H1 (cell line): ENCODE results near the gene TCEA2. TPM values are rescaled to one million over a fixed set of nuclear protein-coding genes. Genes with fewer than 3 reads are reported as not detected.

Experiments
- CTCF ChIA-PET: fragments of 300-600 bp; sonication (Branson Sonifier 250); formaldehyde crosslinking; loops from one replicate; lab custom pipeline; 2021; ENCODE audit not compliant: partially characterized antibody; lab: Charles Lee
- POLR2A ChIA-PET: fragments of 300-600 bp; sonication (Branson Sonifier 250); formaldehyde crosslinking; loops from one replicate; lab custom pipeline; 2021; ENCODE audit warnings: inconsistent platforms; ENCODE audit not compliant: partially characterized antibody; lab: Charles Lee
- DNase-seq, 2 experiments: peaks; one replicate each; pipeline versions ENCODE4 v3.0.0 to v3.0.0-alpha.2; 2010 to 2022; ENCODE audit warnings: low spot score in 2 of 2, low read depth in 1 of 2, mixed read lengths in 1 of 2
- FAIRE-seq: peaks from 2 replicates; lab custom pipeline; 2011; peaks lifted over from hg19 to GRCh38; lab: Jason Lieb, UNC
- H2AFZ ChIP-seq: 2 replicates; pipeline ENCODE4 v1.8.1; 2012; ENCODE audit warnings: low read length, inconsistent platforms
- H2AK5ac ChIP-seq: 2 replicates; pipeline ENCODE4 v1.6.1; 2013; ENCODE audit warnings: low read depth, low read length
- H2BK120ac ChIP-seq: replicated peaks from 2 replicates; pipeline ENCODE3; 2013; ENCODE audit warnings: low read depth, low read length, inconsistent platforms
- H2BK12ac ChIP-seq: 2 replicates; pipeline ENCODE4 v1.6.1; 2013; ENCODE audit warnings: low read depth, low read length
- H2BK15ac ChIP-seq: 2 replicates; pipeline ENCODE4 v1.6.1; 2013; ENCODE audit warnings: low read length
- H2BK20ac ChIP-seq: 2 replicates; pipeline ENCODE4 v1.6.1; 2013; ENCODE audit warnings: low read length
- H2BK5ac ChIP-seq: 2 replicates; pipeline ENCODE4 v1.6.1; 2013; ENCODE audit warnings: low read depth, low read length
- H3K14ac ChIP-seq: 2 replicates; pipeline ENCODE4 v1.6.1; 2013; ENCODE audit warnings: inconsistent platforms; ENCODE audit not compliant: insufficient read length
- H3K18ac ChIP-seq: 2 replicates; pipeline ENCODE4 v1.6.1; 2013; ENCODE audit warnings: low read length; ENCODE audit errors: extremely low read depth
- H3K23ac ChIP-seq: 2 replicates; pipeline ENCODE4 v1.6.1; 2013; ENCODE audit warnings: inconsistent platforms; ENCODE audit not compliant: insufficient read length
- H3K23me2 ChIP-seq: 2 replicates; pipeline ENCODE4 v1.6.1; 2013; ENCODE audit warnings: low read depth, low read length
- H3K27ac ChIP-seq: 2 replicates; pipeline ENCODE4 v1.6.1; 2011; ENCODE audit warnings: low read depth, low read length, inconsistent platforms
- H3K27me3 ChIP-seq, 4 experiments: replicated peaks in 1 of 4; 1 replicate in 1 of 4; 2 replicates in 3 of 4; pipeline versions ENCODE4 v1.6.1 to v1.8.1; 2011 to 2013; ENCODE audit warnings: low read length in 3 of 4, mild to moderate bottlenecking in 3 of 4, inconsistent platforms in 2 of 4, mixed read lengths in 2 of 4, moderate library complexity in 1 of 4; ENCODE audit not compliant: control insufficient read depth in 3 of 4, insufficient read depth in 3 of 4; ENCODE audit errors: extremely low read depth in 1 of 4
- H3K36me3 ChIP-seq, 4 experiments: 2 replicates each; pipeline versions ENCODE4 v1.6.1 to v1.8.1; 2011 to 2013; ENCODE audit warnings: mild to moderate bottlenecking in 4 of 4, low read length in 3 of 4, moderate library complexity in 2 of 4, control low read depth in 1 of 4, inconsistent platforms in 1 of 4; ENCODE audit not compliant: insufficient read depth in 4 of 4, control insufficient read depth in 2 of 4
- H3K4ac ChIP-seq: replicated peaks from 2 replicates; pipeline ENCODE3; 2013; ENCODE audit warnings: low read length, low read depth, mixed read lengths, inconsistent platforms; ENCODE audit not compliant: insufficient read length
- H3K4me1 ChIP-seq, 4 experiments: replicated peaks in 1 of 4; 1 replicate in 1 of 4; 2 replicates in 3 of 4; pipeline versions ENCODE4 v1.6.1 to v1.8.1; 2011 to 2013; ENCODE audit warnings: low read length in 3 of 4, inconsistent platforms in 2 of 4, mixed read lengths in 1 of 4; ENCODE audit not compliant: insufficient read depth in 4 of 4, control insufficient read depth in 3 of 4
- H3K4me2 ChIP-seq, 2 experiments: 2 replicates each; pipeline versions ENCODE4 v1.6.1 to v1.8.1; 2011 to 2013; ENCODE audit warnings: low read depth in 2 of 2, low read length in 2 of 2, control low read depth in 1 of 2, inconsistent platforms in 1 of 2, mild to moderate bottlenecking in 1 of 2; ENCODE audit not compliant: insufficient read depth in 1 of 2
- H3K4me3 ChIP-seq, 4 experiments: fragments of 200-600, 300-600 bp in 1 of 4; sonication (generic), shearing (Covaris generic), sonication (Bioruptor Twin) in 1 of 4; 2 replicates each; pipeline versions ENCODE4 v1.5.1 to v1.8.1; 2011 to 2016; ENCODE audit warnings: low read length in 4 of 4, low read depth in 3 of 4, control low read depth in 2 of 4, inconsistent platforms in 2 of 4, mild to moderate bottlenecking in 2 of 4, mixed read lengths in 1 of 4, moderate library complexity in 1 of 4; ENCODE audit not compliant: insufficient read depth in 2 of 4; ENCODE audit errors: extremely low read depth in 1 of 4
- H3K56ac ChIP-seq: replicated peaks from 2 replicates; pipeline ENCODE3; 2013; ENCODE audit warnings: low read depth, mild to moderate bottlenecking, mixed read lengths, low read length, inconsistent platforms; ENCODE audit not compliant: insufficient read length
- H3K79me1 ChIP-seq: 2 replicates; pipeline ENCODE4 v1.6.1; 2013; ENCODE audit warnings: low read depth, low read length, control low read depth
- H3K79me2 ChIP-seq, 2 experiments: 2 replicates each; pipeline versions ENCODE4 v1.6.1 to v1.8.1; 2012 to 2013; ENCODE audit warnings: low read length in 2 of 2, mild to moderate bottlenecking in 2 of 2, inconsistent platforms in 1 of 2; ENCODE audit not compliant: insufficient read depth in 2 of 2, control insufficient read depth in 1 of 2
- H3K9ac ChIP-seq, 4 experiments: replicated peaks in 1 of 4; 1 replicate in 1 of 4; 2 replicates in 3 of 4; pipeline versions ENCODE4 v1.6.1 to v1.8.1; 2011 to 2013; ENCODE audit warnings: low read depth in 3 of 4, low read length in 3 of 4, control low read depth in 2 of 4, mild to moderate bottlenecking in 2 of 4, moderate library complexity in 2 of 4, inconsistent platforms in 1 of 4; ENCODE audit errors: extremely low read depth in 1 of 4
- H3K9me3 ChIP-seq, 2 experiments: 2 replicates each; pipeline versions ENCODE4 v1.6.1 to v1.8.1; 2012 to 2013; ENCODE audit warnings: mild to moderate bottlenecking in 2 of 2, moderate library complexity in 2 of 2, control low read depth in 1 of 2, inconsistent platforms in 1 of 2, low read depth in 1 of 2, low read length in 1 of 2, mixed read lengths in 1 of 2; ENCODE audit not compliant: insufficient read depth in 2 of 2
- H4K20me1 ChIP-seq, 2 experiments: replicated peaks in 1 of 2; 2 replicates each; pipeline versions ENCODE3 to v1.8.1; 2011 to 2013; ENCODE audit warnings: inconsistent platforms in 2 of 2, low read length in 2 of 2, mild to moderate bottlenecking in 1 of 2; ENCODE audit not compliant: insufficient read depth in 2 of 2, control insufficient read depth in 1 of 2
- H4K5ac ChIP-seq: 2 replicates; pipeline ENCODE4 v1.6.1; 2013; ENCODE audit warnings: low read length, low read depth, mixed read lengths, inconsistent platforms; ENCODE audit not compliant: insufficient read length
- H4K8ac ChIP-seq: 2 replicates; pipeline ENCODE4 v1.8.0; 2013; ENCODE audit warnings: mild to moderate bottlenecking, moderate library complexity, low read length, inconsistent platforms; ENCODE audit not compliant: insufficient read depth; ENCODE audit errors: extremely low read depth
- H4K91ac ChIP-seq: replicated peaks from 2 replicates; pipeline ENCODE3; 2013; ENCODE audit warnings: low read length, mixed read lengths, inconsistent platforms; ENCODE audit not compliant: insufficient read length
- CTBP2 ChIP-seq: IDR thresholded peaks from 2 replicates; pipeline ENCODE4 v1.7.0; 2011; ENCODE audit warnings: borderline replicate concordance, mild to moderate bottlenecking, moderate library complexity, mixed read lengths, low read length; ENCODE audit not compliant: insufficient read depth, insufficient read length
- EGR1 ChIP-seq: IDR thresholded peaks from 2 replicates; pipeline ENCODE4 v1.6.1; 2011; ENCODE audit warnings: low read depth, low read length, borderline replicate concordance
- RNF2 ChIP-seq: fragments of 200-900, 300-1000 bp; sonication (generic); IDR thresholded peaks from 2 replicates; pipeline ENCODE4 v1.7.1; 2016; ENCODE audit warnings: borderline replicate concordance, low read depth, mild to moderate bottlenecking, antibody characterized with exemption, low read length; ENCODE audit not compliant: poor library complexity, severe bottlenecking; ENCODE audit errors: missing control alignments
- SP4 ChIP-seq: IDR thresholded peaks from 2 replicates; pipeline ENCODE4 v1.6.1; 2012; ENCODE audit warnings: low read length, inconsistent platforms
- WGBS, 2 experiments: shearing (Covaris generic) in 1 of 2; methylation state at CpG; one replicate each; pipeline versions ENCODE4 v1.1.6 to v1.1.7; 2013 to 2015; ENCODE audit warnings: low lambda C conversion rate in 2 of 2, mixed read lengths in 2 of 2, inconsistent platforms in 1 of 2, low coverage in 1 of 2, missing lambda C conversion rate in 1 of 2; ENCODE audit not compliant: insufficient replicate concordance in 2 of 2, insufficient coverage in 1 of 2, insufficient read length in 1 of 2; ENCODE audit errors: extremely low coverage in 1 of 2, missing lambda C conversion rate in 1 of 2; 5-methylcytosine and 5-hydroxymethylcytosine counted together
- polyA plus RNA-seq, 7 experiments: library from polyadenylated mRNA; depleted of rRNA in 3 of 7; stranded (reverse) in 5 of 7; unstranded in 2 of 7; fragments of >200 nt in 5 of 7; fragments of 200-250 nt in 2 of 7; gene quantifications; 1 replicate in 5 of 7; 2 replicates in 1 of 7; 4 replicates in 1 of 7; pipeline versions ENCODE4 v1.2.1 to v1.2.3, GENCODE V29; 2011 to 2013; ENCODE audit warnings: missing spikeins in 2 of 7, mixed read lengths in 2 of 7
- total RNA-seq: library from RNA; stranded (reverse); fragmentation: NEBNext Ultra II Directional; extraction: Animal tissue kit (Norgen Biotek cat#: 25700); gene quantifications from 2 replicates; pipeline ENCODE4 v1.2.1, GENCODE V29; 2021
- TF ChIP-seq, protein P1 (sequence below): IDR thresholded peaks from 2 replicates; pipeline ENCODE4 v1.6.1; 2011; ENCODE audit warnings: low read depth, mild to moderate bottlenecking, low read length; ENCODE audit not compliant: insufficient read depth

Gene TCEA2
- total and polyA plus RNA-seq, 2 of the 8 experiments (the other 6 are each of a cell fraction or from before 2014, with no cell fraction given): 41.4 to 42.3 TPM

DNA sequence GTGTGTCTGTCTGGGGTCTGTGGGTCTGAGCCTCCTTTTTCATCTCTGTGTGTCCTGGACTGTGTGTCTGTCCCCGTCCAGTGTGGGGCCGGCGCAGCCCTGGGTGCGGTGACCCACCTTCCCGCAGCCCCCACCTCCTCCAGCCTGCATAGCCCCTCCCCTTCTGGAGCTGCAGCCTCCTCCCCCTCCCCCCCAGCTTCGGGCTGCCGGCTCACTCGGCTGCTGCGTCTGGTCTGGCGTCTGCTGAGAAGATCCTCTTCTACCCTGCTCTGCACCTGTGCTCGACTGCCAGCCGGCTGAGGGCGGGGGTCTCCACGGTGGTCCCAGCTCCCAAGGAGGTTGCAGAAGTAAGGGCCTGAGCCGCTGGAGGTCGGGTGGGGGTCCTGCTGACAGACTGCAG lies 28.8 kb downstream of the TCEA2 start:
- CTCF ChIA-PET: interaction anchor here (0.6 to 4.5 kb wide), 6 partner anchors 8 to 188 kb away, joined by 3 to 28 read pairs (median 4); no protein-coding TSS in a partner anchor

More for the DNA sequence above, 28.8 kb downstream of the TCEA2 start:
- no peak overlapping the region for H3K4me3 ChIP-seq
- H4K20me1 ChIP-seq: peaks cover 2 to 3% of the 10 kb centered on the region in 2 experiments
- DNase-seq (no peak), FAIRE-seq (no peak)
- 34% methylated on average over 8 of the region's 16 CpGs; no CpG with 5 or more reads in 1 of the 2 experiments for WGBS, 2 experiments
- no peaks in the 10 kb centered on the region for H3K79me2 ChIP-seq
- peaks cover 4% of the 10 kb centered on the region; the same call in 1 of the 2 replicates for H3K23me2 ChIP-seq
- no peak overlapping the region for H3K4ac ChIP-seq
- H2BK5ac ChIP-seq: peak overlapping the region; percentile 12; the same call in 1 of the 2 replicates
- H3K36me3 ChIP-seq: no peaks in the 10 kb centered on the region
- H3K9ac ChIP-seq: no peak overlapping the region
- no peak overlapping the region for H3K23ac ChIP-seq
- peak overlapping the region; percentile 96; the same call in 1 of the 2 replicates for H2BK12ac ChIP-seq
- H2AFZ ChIP-seq: no peak overlapping the region
- H3K14ac ChIP-seq: no peak overlapping the region
- no peak overlapping the region for H2BK15ac ChIP-seq
- no peak for TF ChIP-seq RNF2
- TF ChIP-seq EGR1: no peak
- no peak for TF ChIP-seq CTBP2
- TF ChIP-seq, protein P1, sequence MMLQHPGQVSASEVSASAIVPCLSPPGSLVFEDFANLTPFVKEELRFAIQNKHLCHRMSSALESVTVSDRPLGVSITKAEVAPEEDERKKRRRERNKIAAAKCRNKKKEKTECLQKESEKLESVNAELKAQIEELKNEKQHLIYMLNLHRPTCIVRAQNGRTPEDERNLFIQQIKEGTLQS: no peak
- TF ChIP-seq SP4: no peak
- H3K4me2 ChIP-seq: peak overlapping the region in 1 of 2 experiments; percentile 29; a peak in 2 of 4 replicates
- no peak overlapping the region for H2BK20ac ChIP-seq
- H3K9me3 ChIP-seq: no peaks in the 10 kb centered on the region
- H3K79me1 ChIP-seq: no peaks in the 10 kb centered on the region
- no peak overlapping the region for H3K27ac ChIP-seq
- peaks cover 0 to 2% (median 0%) of the 10 kb centered on the region in 4 experiments; a peak in 1 of 7 replicates for H3K27me3 ChIP-seq
- POLR2A ChIA-PET: interaction anchor here (1.0 kb wide), 1 partner anchor 12 kb away, joined by 5 read pairs; the partner anchor contains the start of gene OPRL1
- H2AK5ac ChIP-seq: peak overlapping the region; percentile 95; the same call in 1 of the 2 replicates
- H4K5ac ChIP-seq: no peak overlapping the region
- H3K56ac ChIP-seq: no peak overlapping the region
- H2BK120ac ChIP-seq: no peak overlapping the region
- H3K18ac ChIP-seq: no peak overlapping the region
- H4K8ac ChIP-seq: no peak overlapping the region
- H3K4me1 ChIP-seq: peaks cover 0 to 7% (median 2%) of the 10 kb centered on the region in 4 experiments; a peak in 3 of 7 replicates
- no peak overlapping the region for H4K91ac ChIP-seq
